ENCODE data around the gene TRIM16. TPM values are rescaled to one million over a fixed set of nuclear protein-coding genes. Genes with fewer than 3 reads are reported as not detected.
"Not testable (repeated sequence)": the region's sequence is repeated elsewhere in the genome, so short reads cannot be mapped to it uniquely, and the experiment has no call there.

TRIM16 gene
- total and polyA plus RNA-seq, 7 experiments from 2014 or later, result 2.0 to 23.9 (median 7.4) TPM

DNA sequence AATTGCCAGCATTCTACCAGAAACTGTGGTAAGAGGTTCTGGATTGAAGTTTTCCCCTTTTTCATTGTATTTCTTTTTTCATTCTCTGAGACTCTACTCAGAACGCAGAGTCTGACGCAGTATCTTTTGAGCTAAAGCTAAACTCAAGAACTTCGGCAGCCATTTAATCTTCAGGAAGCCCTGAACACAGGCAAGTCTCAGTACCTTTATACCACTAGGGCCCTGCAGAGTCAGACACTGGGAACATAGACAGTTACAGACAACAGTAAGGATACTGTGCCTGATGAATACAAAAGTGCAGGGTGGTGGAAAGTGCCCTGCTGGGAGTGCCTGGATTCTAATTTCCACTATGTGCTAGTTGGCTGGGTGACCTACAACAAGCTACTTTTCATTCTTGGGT lies 976 bp downstream of the TRIM16 start:
- peak overlapping the region; percentile 81 for H3K4me3 ChIP-seq (ENCODE audit: low read length)
- H3K9me3 ChIP-seq (ENCODE audit: control insufficient read depth in 2 of 3, low read length in 3 of 3); ATAC-seq; H3K27me3 Mint-ChIP-seq; H3K4me1 ChIP-seq (ENCODE audit: control insufficient read depth in 2 of 2, insufficient read depth in 2 of 2, low read length in 2 of 2); POLR2A ChIA-PET; H3K27me3 ChIP-seq (ENCODE audit: control insufficient read depth in 2 of 2, insufficient read depth in 2 of 2, low read length in 2 of 2); DNase-seq; H3K9me3 Mint-ChIP-seq; CTCF ChIA-PET; H3K27ac ChIP-seq (ENCODE audit: low read depth, low read length); H3K36me3 ChIP-seq (ENCODE audit: control insufficient read depth in 2 of 3, insufficient read depth in 3 of 3, low read length in 3 of 3): not testable (repeated sequence)
- intact Hi-C loops (cut with micrococcal nuclease), result loop anchor here in 1 of 2 donors (5.0 kb wide), 1 partner anchor 314 kb away; the partner anchor contains the start of genes TTC19 and ZSWIM7
- Mint-ChIP-seq H3K27ac (peak overlapping the region in 2 of 9 donors; percentile 31 to 91), H3K4me1 (peaks cover 12 to 26% (median 20%) of the 10 kb centered on the region in 7 donors), H3K4me3 (peak overlapping the region; percentile 6 to 97 (median 92)), H3K36me3 (peaks cover 0 to 11% (median 9%) of the 10 kb centered on the region in 5 donors)

GRCh38 chr17:15675991-15676390 lies 8.1 kb downstream of the TRIM16 start:
- H3K27me3 Mint-ChIP-seq; ATAC-seq; H3K4me1 Mint-ChIP-seq; H3K4me3 Mint-ChIP-seq; H3K27ac ChIP-seq (ENCODE audit: low read depth, low read length); H3K4me1 ChIP-seq (ENCODE audit: control insufficient read depth in 2 of 2, insufficient read depth in 2 of 2, low read length in 2 of 2); POLR2A ChIA-PET; H3K27me3 ChIP-seq (ENCODE audit: control insufficient read depth in 2 of 2, insufficient read depth in 2 of 2, low read length in 2 of 2); H3K9me3 ChIP-seq (ENCODE audit: control insufficient read depth in 2 of 3, low read length in 3 of 3); H3K4me3 ChIP-seq (ENCODE audit: low read length); DNase-seq; H3K9me3 Mint-ChIP-seq; CTCF ChIA-PET; H3K36me3 ChIP-seq (ENCODE audit: control insufficient read depth in 2 of 3, insufficient read depth in 3 of 3, low read length in 3 of 3); intact Hi-C loops (cut with micrococcal nuclease); H3K27ac Mint-ChIP-seq: not testable (repeated sequence)
- H3K36me3 Mint-ChIP-seq, result peaks cover 5 to 39% (median 19%) of the 10 kb centered on the region in 5 donors

DNA sequence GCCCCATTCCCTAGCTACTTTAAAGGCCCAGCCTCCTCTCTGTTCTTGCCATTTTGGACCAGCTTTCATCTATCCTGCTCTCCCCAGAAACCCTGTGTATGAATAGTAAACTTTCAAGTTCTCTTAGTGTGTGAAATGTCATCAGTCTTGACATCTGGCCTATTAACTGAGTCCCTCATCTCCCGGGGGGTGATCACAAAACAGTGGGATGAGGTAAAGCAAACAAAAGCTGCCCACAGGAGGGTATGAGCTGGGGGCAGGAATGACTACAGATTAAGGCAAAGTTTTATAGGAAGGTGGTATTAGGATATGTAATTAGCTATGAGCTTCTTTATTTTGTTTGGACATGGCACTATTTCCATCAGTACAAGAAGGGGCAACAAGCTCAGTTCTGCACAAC lies 9.5 kb downstream of the TRIM16 start:
- H3K4me1 Mint-ChIP-seq; ATAC-seq; H3K4me3 Mint-ChIP-seq; POLR2A ChIA-PET; H3K36me3 ChIP-seq (ENCODE audit: control insufficient read depth in 2 of 3, insufficient read depth in 3 of 3, low read length in 3 of 3); H3K4me1 ChIP-seq (ENCODE audit: control insufficient read depth in 2 of 2, insufficient read depth in 2 of 2, low read length in 2 of 2); H3K27me3 Mint-ChIP-seq; H3K9me3 ChIP-seq (ENCODE audit: control insufficient read depth in 2 of 3, low read length in 3 of 3); H3K27ac ChIP-seq (ENCODE audit: low read depth, low read length); H3K9me3 Mint-ChIP-seq; H3K27me3 ChIP-seq (ENCODE audit: control insufficient read depth in 2 of 2, insufficient read depth in 2 of 2, low read length in 2 of 2); H3K4me3 ChIP-seq (ENCODE audit: low read length); DNase-seq; intact Hi-C loops (cut with micrococcal nuclease); CTCF ChIA-PET: not testable (repeated sequence)
- Mint-ChIP-seq H3K36me3 (peaks cover 5 to 40% (median 15%) of the 10 kb centered on the region in 5 donors), H3K27ac (peak overlapping the region in 2 of 9 donors; percentile 44 to 56)

DNA sequence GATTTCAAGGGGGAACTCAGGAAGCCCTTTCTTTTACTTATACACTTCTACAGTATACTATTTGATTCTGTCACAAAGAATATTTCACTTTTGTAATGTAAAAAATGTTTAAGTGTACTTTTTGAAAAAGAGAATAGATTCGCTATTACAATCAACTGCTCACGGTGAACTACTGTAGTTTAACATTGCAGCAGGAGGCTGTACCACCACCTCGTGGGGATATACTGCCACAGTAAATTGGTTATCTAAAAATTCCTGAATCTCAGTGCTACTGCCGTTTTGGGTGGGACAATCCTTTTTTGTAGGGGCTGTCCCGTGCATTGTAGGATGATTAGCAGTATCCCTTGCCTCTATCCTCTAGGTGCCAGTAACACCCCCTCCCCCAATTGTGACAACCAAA lies 14.6 kb downstream of the TRIM16 start:
- H3K4me3 Mint-ChIP-seq; H3K36me3 ChIP-seq (ENCODE audit: control insufficient read depth in 2 of 3, insufficient read depth in 3 of 3, low read length in 3 of 3); H3K4me3 ChIP-seq (ENCODE audit: low read length); intact Hi-C loops (cut with micrococcal nuclease); DNase-seq; H3K27ac ChIP-seq (ENCODE audit: low read depth, low read length); POLR2A ChIA-PET; H3K4me1 Mint-ChIP-seq; H3K9me3 Mint-ChIP-seq; H3K4me1 ChIP-seq (ENCODE audit: control insufficient read depth in 2 of 2, insufficient read depth in 2 of 2, low read length in 2 of 2); H3K27me3 ChIP-seq (ENCODE audit: control insufficient read depth in 2 of 2, insufficient read depth in 2 of 2, low read length in 2 of 2); H3K27ac Mint-ChIP-seq; H3K27me3 Mint-ChIP-seq; H3K9me3 ChIP-seq (ENCODE audit: control insufficient read depth in 2 of 3, low read length in 3 of 3); CTCF ChIA-PET; ATAC-seq: not testable (repeated sequence)
- H3K36me3 Mint-ChIP-seq, result peaks cover 5 to 39% (median 26%) of the 10 kb centered on the region in 5 donors

- H3K27ac Mint-ChIP-seq, result no peak overlapping the region
- H3K4me1 Mint-ChIP-seq, result peaks cover 0 to 8% (median 0%) of the 10 kb centered on the region in 7 donors
- intact Hi-C loops (cut with micrococcal nuclease), result no loop called here
- peaks cover 7 to 51% (median 31%) of the 10 kb centered on the region in 5 donors for H3K36me3 Mint-ChIP-seq
- Histone ChIP-seq H3K4me1 (ENCODE audit: control insufficient read depth in 2 of 2, insufficient read depth in 2 of 2, low read length in 2 of 2) (no peaks in the 10 kb centered on the region), H3K27ac (ENCODE audit: low read depth, low read length) (no peak overlapping the region), H3K9me3 (ENCODE audit: control insufficient read depth in 2 of 3, low read length in 3 of 3) (no peaks in the 10 kb centered on the region), H3K36me3 (ENCODE audit: control insufficient read depth in 2 of 3, insufficient read depth in 3 of 3, low read length in 3 of 3) (peaks cover 0 to 13% (median 0%) of the 10 kb centered on the region in 3 experiments), H3K4me3 (ENCODE audit: low read length) (no peak overlapping the region), H3K27me3 (ENCODE audit: control insufficient read depth in 2 of 2, insufficient read depth in 2 of 2, low read length in 2 of 2) (no peaks in the 10 kb centered on the region)
- H3K27me3 Mint-ChIP-seq, result no peaks in the 10 kb centered on the region
- H3K4me3 Mint-ChIP-seq, result no peak overlapping the region
- DNase-seq (no peak), ATAC-seq (no peak)
- ChIA-PET POLR2A (no interaction called here), CTCF (no interaction called here)
- peaks cover 0 to 1% (median 0%) of the 10 kb centered on the region in 11 donors for H3K9me3 Mint-ChIP-seq
Measured at GRCh38 chr17:15663691-15664090, 20.4 kb downstream of the TRIM16 start.

DNA sequence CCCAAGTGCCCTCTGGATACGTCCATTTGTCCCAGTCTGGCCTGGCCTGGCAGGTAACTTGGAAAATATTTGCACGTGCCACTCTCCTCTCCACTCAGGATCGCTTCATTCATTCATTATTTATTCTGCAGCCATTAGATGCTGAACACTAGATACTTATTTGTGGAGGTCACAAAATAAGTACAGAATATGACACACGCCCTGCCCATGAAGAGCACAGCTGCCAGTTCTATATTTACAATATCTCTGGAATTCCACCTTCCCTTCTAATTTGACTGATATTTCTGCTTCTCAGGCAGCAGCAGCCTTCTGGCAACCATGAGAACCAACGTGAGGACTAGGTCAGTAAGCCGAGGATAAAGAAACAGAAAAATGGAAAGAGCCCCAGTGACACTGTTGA lies 20.9 kb downstream of the TRIM16 start:
- intact Hi-C loops (cut with micrococcal nuclease), result no loop called here
- peaks cover 3 to 51% (median 33%) of the 10 kb centered on the region in 5 donors for H3K36me3 Mint-ChIP-seq
- H3K27ac Mint-ChIP-seq, result no peak overlapping the region
- Histone ChIP-seq H3K9me3 (ENCODE audit: control insufficient read depth in 2 of 3, low read length in 3 of 3) (no peaks in the 10 kb centered on the region), H3K27ac (ENCODE audit: low read depth, low read length) (no peak overlapping the region), H3K27me3 (ENCODE audit: control insufficient read depth in 2 of 2, insufficient read depth in 2 of 2, low read length in 2 of 2) (no peaks in the 10 kb centered on the region), H3K4me1 (ENCODE audit: control insufficient read depth in 2 of 2, insufficient read depth in 2 of 2, low read length in 2 of 2) (no peaks in the 10 kb centered on the region), H3K4me3 (ENCODE audit: low read length) (no peak overlapping the region), H3K36me3 (ENCODE audit: control insufficient read depth in 2 of 3, insufficient read depth in 3 of 3, low read length in 3 of 3) (peaks cover 0 to 13% (median 0%) of the 10 kb centered on the region in 3 experiments)
- H3K4me3 Mint-ChIP-seq, result no peak overlapping the region
- H3K9me3 Mint-ChIP-seq, result peaks cover 0 to 1% (median 0%) of the 10 kb centered on the region in 11 donors
- ATAC-seq (no peak), DNase-seq (no peak)
- H3K4me1 Mint-ChIP-seq, result peaks cover 0 to 8% (median 0%) of the 10 kb centered on the region in 7 donors
- CTCF ChIA-PET, result no interaction called here
- POLR2A ChIA-PET, result no interaction called here
- no peaks in the 10 kb centered on the region for H3K27me3 Mint-ChIP-seq

GRCh38 chr17:15662681-15663080 lies 21.4 kb downstream of the TRIM16 start:
- no peak overlapping the region for H3K4me3 ChIP-seq (ENCODE audit: low read length)
- peaks cover 0 to 13% (median 0%) of the 10 kb centered on the region in 3 experiments for H3K36me3 ChIP-seq (ENCODE audit: control insufficient read depth in 2 of 3, insufficient read depth in 3 of 3, low read length in 3 of 3)
- Mint-ChIP-seq H3K4me1 (peaks cover 0 to 8% (median 0%) of the 10 kb centered on the region in 7 donors), H3K9me3 (no peaks in the 10 kb centered on the region), H3K4me3 (no peak overlapping the region), H3K27ac (no peak overlapping the region), H3K27me3 (no peaks in the 10 kb centered on the region), H3K36me3 (peaks cover 3 to 50% (median 30%) of the 10 kb centered on the region in 5 donors)
- no peaks in the 10 kb centered on the region for H3K4me1 ChIP-seq (ENCODE audit: control insufficient read depth in 2 of 2, insufficient read depth in 2 of 2, low read length in 2 of 2)
- no peaks in the 10 kb centered on the region for H3K9me3 ChIP-seq (ENCODE audit: control insufficient read depth in 2 of 3, low read length in 3 of 3)
- H3K27ac ChIP-seq (ENCODE audit: low read depth, low read length), result no peak overlapping the region
- DNase-seq (no peak), ATAC-seq (no peak)
- no peaks in the 10 kb centered on the region for H3K27me3 ChIP-seq (ENCODE audit: control insufficient read depth in 2 of 2, insufficient read depth in 2 of 2, low read length in 2 of 2)
- CTCF ChIA-PET, result no interaction called here
- POLR2A ChIA-PET, result no interaction called here
- intact Hi-C loops (cut with micrococcal nuclease), result no loop called here

Data from naive thymus-derived CD4-positive, alpha-beta T cell (primary cell).